ENCODE results near the gene BCL2L1.

Gene BCL2L1

GRCh38 chr20:31691646-31692275 lies 30.9 kb downstream of the BCL2L1 start:
- DNase-seq (ENCODE audit: low read depth in 2 of 2): peak; percentile 60 to 66

- DNase-seq (ENCODE audit: low read depth in 2 of 2): no peak
Observed at GRCh38 chr20:31690124-31690666, 32.5 kb downstream of the BCL2L1 start.

- DNase-seq (ENCODE audit: low read depth in 2 of 2): no peak
Observed at GRCh38 chr20:31689141-31689540, 33.5 kb downstream of the BCL2L1 start.

GRCh38 chr20:31687777-31688176 lies 34.9 kb downstream of the BCL2L1 start:
- DNase-seq (ENCODE audit: low read depth in 2 of 2): no peak

- no peak for DNase-seq (ENCODE audit: low read depth in 2 of 2)
Observed at GRCh38 chr20:31685853-31686643, 36.6 kb downstream of the BCL2L1 start.

GRCh38 chr20:31684153-31685015 lies 38.3 kb downstream of the BCL2L1 start:
- no peak for DNase-seq (ENCODE audit: low read depth in 2 of 2)

- no peak for DNase-seq (ENCODE audit: low read depth in 2 of 2)
Observed at GRCh38 chr20:31682927-31683326, 39.7 kb downstream of the BCL2L1 start.

- DNase-seq (ENCODE audit: low read depth in 2 of 2): no peak
Observed at GRCh38 chr20:31682352-31682751, 40.3 kb downstream of the BCL2L1 start.

- no peak for DNase-seq (ENCODE audit: low read depth in 2 of 2)
Observed at GRCh38 chr20:31681769-31682168, 40.9 kb downstream of the BCL2L1 start.

- no peak for DNase-seq (ENCODE audit: low read depth in 2 of 2)
Observed at GRCh38 chr20:31681128-31681727, 41.4 kb downstream of the BCL2L1 start.

- DNase-seq (ENCODE audit: low read depth in 2 of 2): no peak
Observed at GRCh38 chr20:31680286-31681127, 42.2 kb downstream of the BCL2L1 start.

GRCh38 chr20:31679357-31680285 lies 43.0 kb downstream of the BCL2L1 start:
- no peak for DNase-seq (ENCODE audit: low read depth in 2 of 2)

GRCh38 chr20:31678389-31679356 lies 44.0 kb downstream of the BCL2L1 start:
- no peak for DNase-seq (ENCODE audit: low read depth in 2 of 2)

- DNase-seq (ENCODE audit: low read depth in 2 of 2): no peak
Observed at GRCh38 chr20:31677553-31678260, 45.0 kb downstream of the BCL2L1 start.

GRCh38 chr20:31676609-31676989 lies 46.1 kb downstream of the BCL2L1 start:
- DNase-seq (ENCODE audit: low read depth in 2 of 2): no peak

- no peak for DNase-seq (ENCODE audit: low read depth in 2 of 2)
Observed at GRCh38 chr20:31675828-31676608, 46.6 kb downstream of the BCL2L1 start.

Data from fibroblast of skin of left quadriceps (primary cell).